OCI-LY1 (cell line): Measurements from ENCODE around the gene RASL12.

Experiments
- CTCF ChIP-seq: fragments of 200-600 bp; sonication (generic), shearing (Covaris generic); IDR thresholded peaks from 2 replicates; pipeline ENCODE4 v1.5.1; 2017; ENCODE audit warnings: mild to moderate bottlenecking, antibody characterized with exemption, low read length, moderate library complexity, mixed read lengths
- EZH2 ChIP-seq: fragments of 200-600 bp; sonication (generic), shearing (Covaris generic); IDR thresholded peaks from 2 replicates; pipeline ENCODE4 v1.8.0; 2017; ENCODE audit warnings: borderline replicate concordance, mixed run types, mild to moderate bottlenecking, antibody characterized with exemption, low read length, moderate library complexity, mixed read lengths

- TF ChIP-seq CTCF, result no peak
- TF ChIP-seq EZH2, result no peak
Observed at GRCh38 chr15:65041787-65042186, 26.0 kb downstream of the RASL12 start.
